GM23338 (cell line): Measurements from ENCODE around the gene WWOX.

Experiments
- CREB1 ChIP-seq: fragments of 250-450 bp; sonication (Bioruptor Pico); IDR thresholded peaks from 2 replicates; pipeline ENCODE4 v1.5.0; 2020; ENCODE audit warnings: low read depth, mild to moderate bottlenecking, moderate library complexity
- EZH2phosphoT487 ChIP-seq: fragments of 200-600 bp; sonication (generic); IDR thresholded peaks from one replicate; pipeline ENCODE4 v1.8.1; 2018; ENCODE audit warnings: antibody characterized with exemption; ENCODE audit not compliant: unreplicated experiment
- REST ChIP-seq: IDR thresholded peaks from one replicate; pipeline ENCODE4 v1.6.1; 2018; ENCODE audit warnings: antibody characterized with exemption; ENCODE audit not compliant: unreplicated experiment
- TF ChIP-seq, protein P1 (sequence below), 2 experiments: fragments of 200-600 bp in 1 of 2; sonication (generic) in 1 of 2; conservative IDR thresholded peaks; 2 replicates each; pipeline versions ENCODE4 v1.5.1 to v1.6.1; 2016 to 2017; ENCODE audit warnings: antibody characterized with exemption in 2 of 2, low read depth in 2 of 2, mild to moderate bottlenecking in 2 of 2, moderate library complexity in 1 of 2

GRCh38 chr16:79248351-79248750 lies 1148.9 kb downstream of the WWOX start:
- TF ChIP-seq, protein P1, sequence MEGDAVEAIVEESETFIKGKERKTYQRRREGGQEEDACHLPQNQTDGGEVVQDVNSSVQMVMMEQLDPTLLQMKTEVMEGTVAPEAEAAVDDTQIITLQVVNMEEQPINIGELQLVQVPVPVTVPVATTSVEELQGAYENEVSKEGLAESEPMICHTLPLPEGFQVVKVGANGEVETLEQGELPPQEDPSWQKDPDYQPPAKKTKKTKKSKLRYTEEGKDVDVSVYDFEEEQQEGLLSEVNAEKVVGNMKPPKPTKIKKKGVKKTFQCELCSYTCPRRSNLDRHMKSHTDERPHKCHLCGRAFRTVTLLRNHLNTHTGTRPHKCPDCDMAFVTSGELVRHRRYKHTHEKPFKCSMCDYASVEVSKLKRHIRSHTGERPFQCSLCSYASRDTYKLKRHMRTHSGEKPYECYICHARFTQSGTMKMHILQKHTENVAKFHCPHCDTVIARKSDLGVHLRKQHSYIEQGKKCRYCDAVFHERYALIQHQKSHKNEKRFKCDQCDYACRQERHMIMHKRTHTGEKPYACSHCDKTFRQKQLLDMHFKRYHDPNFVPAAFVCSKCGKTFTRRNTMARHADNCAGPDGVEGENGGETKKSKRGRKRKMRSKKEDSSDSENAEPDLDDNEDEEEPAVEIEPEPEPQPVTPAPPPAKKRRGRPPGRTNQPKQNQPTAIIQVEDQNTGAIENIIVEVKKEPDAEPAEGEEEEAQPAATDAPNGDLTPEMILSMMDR (conservative IDR thresholded peaks at IDR 0.05; ENCODE audit: low read depth in 2 of 2), result no peak
- TF ChIP-seq REST (no peak), CREB1 (CRISPR knock-in tag) (no peak), EZH2phosphoT487 (no peak)
